HTERT RPE-1 (cell line): ENCODE data around the gene FAIM.
"Not testable (repeated sequence)": the region's sequence is repeated elsewhere in the genome, so short reads cannot be mapped to it uniquely, and the experiment has no call there.

ENCODE experiments used
- in situ Hi-C: fragments of 300-500 bp; cut with MboI; formaldehyde crosslinking; loops from 4 replicates; pipeline ENCODE4 v1.14.3; 2020; ENCODE audit warnings: low sequenced_read_pairs

FAIM gene

GRCh38 chr3:138675393-138675792 lies 66.8 kb downstream of the FAIM start:
- in situ Hi-C loops: no loop called here

- in situ Hi-C loops: no loop called here
These were observed 69.5 kb downstream of the FAIM start for GRCh38 chr3:138678086-138678485.

GRCh38 chr3:138678874-138679392 lies 70.4 kb downstream of the FAIM start:
- in situ Hi-C loops: no loop called here

- in situ Hi-C loops: not testable (repeated sequence)
These were observed 72.4 kb downstream of the FAIM start for GRCh38 chr3:138680974-138681373.

- in situ Hi-C loops: no loop called here
These were observed 73.1 kb downstream of the FAIM start for GRCh38 chr3:138681463-138682220.

- in situ Hi-C loops: no loop called here
These were observed 74.1 kb downstream of the FAIM start for GRCh38 chr3:138682648-138683047.
